Measurements from ENCODE around the gene PCDHGA1. TPM values are rescaled to one million over a fixed set of nuclear protein-coding genes. Genes with fewer than 3 reads are reported as not detected.

PCDHGA1 gene
- polyA plus RNA-seq, 1 donor (not counting 4 experiments of a cell fraction or from before 2014, with no cell fraction given) = 0.09 TPM

GRCh38 chr5:141522301-141522700 lies 192.0 kb downstream of the PCDHGA1 start:
- TF ChIP-seq EZH2 (IDR thresholded peaks at IDR 0.05; ENCODE audit: low read length) = no peak
- TF ChIP-seq, protein P1, sequence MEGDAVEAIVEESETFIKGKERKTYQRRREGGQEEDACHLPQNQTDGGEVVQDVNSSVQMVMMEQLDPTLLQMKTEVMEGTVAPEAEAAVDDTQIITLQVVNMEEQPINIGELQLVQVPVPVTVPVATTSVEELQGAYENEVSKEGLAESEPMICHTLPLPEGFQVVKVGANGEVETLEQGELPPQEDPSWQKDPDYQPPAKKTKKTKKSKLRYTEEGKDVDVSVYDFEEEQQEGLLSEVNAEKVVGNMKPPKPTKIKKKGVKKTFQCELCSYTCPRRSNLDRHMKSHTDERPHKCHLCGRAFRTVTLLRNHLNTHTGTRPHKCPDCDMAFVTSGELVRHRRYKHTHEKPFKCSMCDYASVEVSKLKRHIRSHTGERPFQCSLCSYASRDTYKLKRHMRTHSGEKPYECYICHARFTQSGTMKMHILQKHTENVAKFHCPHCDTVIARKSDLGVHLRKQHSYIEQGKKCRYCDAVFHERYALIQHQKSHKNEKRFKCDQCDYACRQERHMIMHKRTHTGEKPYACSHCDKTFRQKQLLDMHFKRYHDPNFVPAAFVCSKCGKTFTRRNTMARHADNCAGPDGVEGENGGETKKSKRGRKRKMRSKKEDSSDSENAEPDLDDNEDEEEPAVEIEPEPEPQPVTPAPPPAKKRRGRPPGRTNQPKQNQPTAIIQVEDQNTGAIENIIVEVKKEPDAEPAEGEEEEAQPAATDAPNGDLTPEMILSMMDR (optimal IDR thresholded peaks at IDR 0.05 in 1 of 3, IDR thresholded peaks at IDR 0.05 in 1 of 3, conservative IDR thresholded peaks at IDR 0.05 in 1 of 3; ENCODE audit: extremely low read depth in 1 of 3, insufficient read depth in 2 of 3, low read length in 3 of 3) = no peak
- Histone ChIP-seq H2AFZ (ENCODE audit: control insufficient read depth, low read length) (no peak overlapping the region), H3K9me3 (ENCODE audit: control insufficient read depth, low read depth, low read length) (no peaks in the 10 kb centered on the region), H3K27me3 (ENCODE audit: control insufficient read depth, extremely low read depth, insufficient read depth, low read length) (no peaks in the 10 kb centered on the region), H3K4me2 (ENCODE audit: control insufficient read depth, extremely low read depth, insufficient read depth, low read depth, low read length) (peak overlapping the region; percentile 9), H4K20me1 (ENCODE audit: control insufficient read depth, extremely low read depth, insufficient read depth, low read length) (no peaks in the 10 kb centered on the region), H3K9me1 (ENCODE audit: control insufficient read depth, extremely low read depth, insufficient read depth, low read length) (no peaks in the 10 kb centered on the region), H3K9ac (ENCODE audit: control insufficient read depth, extremely low read depth, insufficient read depth, low read length) (peak overlapping the region; percentile 65), H3K4me3 (ENCODE audit: control insufficient read depth in 2 of 3, extremely low read depth in 1 of 3, insufficient read depth in 2 of 3, low read depth in 1 of 3, low read length in 3 of 3) (no peak overlapping the region), H3K36me3 (ENCODE audit: control insufficient read depth in 2 of 2, extremely low read depth in 1 of 2, insufficient read depth in 2 of 2, low read length in 2 of 2) (peaks cover 23 to 56% of the 10 kb centered on the region in 2 experiments), H3K27ac (ENCODE audit: control insufficient read depth, insufficient read depth, low read length) (peak overlapping the region; percentile 88), H3K79me2 (ENCODE audit: control insufficient read depth, insufficient read depth, low read length) (no peaks in the 10 kb centered on the region), H3K4me1 (ENCODE audit: control insufficient read depth, extremely low read depth, insufficient read depth, low read length) (peaks cover 51% of the 10 kb centered on the region)
- DNase-seq (ENCODE audit: low read depth, low spot score) (no peak), FAIRE-seq (no peak)
- dilution Hi-C loops (cut with MboI; ENCODE audit: extremely low pct_ligation_motif_present, low sequenced_read_pairs) = no loop called here

DNA sequence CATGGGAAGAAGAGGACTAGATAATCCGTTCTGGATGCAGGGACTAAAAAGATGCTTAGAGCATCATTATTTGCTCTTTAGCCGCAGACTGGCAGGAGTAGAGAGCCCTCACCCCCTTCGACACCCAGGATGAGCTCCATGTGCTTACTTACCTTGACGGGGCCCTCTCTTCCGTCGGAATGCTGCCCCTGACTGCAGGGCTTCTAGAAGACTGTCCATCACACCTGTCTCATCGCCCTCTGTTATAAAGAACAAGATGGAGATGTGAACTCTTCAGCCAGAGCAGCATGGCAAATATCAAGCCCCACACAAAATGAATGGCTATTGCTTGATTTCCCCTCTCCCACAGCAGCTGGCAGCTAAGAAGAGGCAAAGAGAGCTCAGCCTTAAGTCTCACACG lies 193.7 kb downstream of the PCDHGA1 start:
- Histone ChIP-seq H3K4me2 (ENCODE audit: control insufficient read depth, extremely low read depth, insufficient read depth, low read depth, low read length) (no peak overlapping the region), H3K4me1 (ENCODE audit: control insufficient read depth, extremely low read depth, insufficient read depth, low read length) (peaks cover 51% of the 10 kb centered on the region), H3K36me3 (ENCODE audit: control insufficient read depth in 2 of 2, extremely low read depth in 1 of 2, insufficient read depth in 2 of 2, low read length in 2 of 2) (peaks cover 18 to 57% of the 10 kb centered on the region in 2 experiments), H3K27me3 (ENCODE audit: control insufficient read depth, extremely low read depth, insufficient read depth, low read length) (no peaks in the 10 kb centered on the region), H4K20me1 (ENCODE audit: control insufficient read depth, extremely low read depth, insufficient read depth, low read length) (no peaks in the 10 kb centered on the region), H2AFZ (ENCODE audit: control insufficient read depth, low read length) (no peak overlapping the region), H3K9me3 (ENCODE audit: control insufficient read depth, low read depth, low read length) (no peaks in the 10 kb centered on the region), H3K4me3 (ENCODE audit: control insufficient read depth in 2 of 3, extremely low read depth in 1 of 3, insufficient read depth in 2 of 3, low read depth in 1 of 3, low read length in 3 of 3) (no peak overlapping the region), H3K9ac (ENCODE audit: control insufficient read depth, extremely low read depth, insufficient read depth, low read length) (no peak overlapping the region), H3K79me2 (ENCODE audit: control insufficient read depth, insufficient read depth, low read length) (no peaks in the 10 kb centered on the region), H3K9me1 (ENCODE audit: control insufficient read depth, extremely low read depth, insufficient read depth, low read length) (no peaks in the 10 kb centered on the region), H3K27ac (ENCODE audit: control insufficient read depth, insufficient read depth, low read length) (peak overlapping the region; percentile 40)
- DNase-seq (ENCODE audit: low read depth, low spot score) (no peak), FAIRE-seq (no peak)
- dilution Hi-C loops (cut with MboI; ENCODE audit: extremely low pct_ligation_motif_present, low sequenced_read_pairs) = no loop called here
- TF ChIP-seq, protein P1 (optimal IDR thresholded peaks at IDR 0.05 in 1 of 3, IDR thresholded peaks at IDR 0.05 in 1 of 3, conservative IDR thresholded peaks at IDR 0.05 in 1 of 3; ENCODE audit: extremely low read depth in 1 of 3, insufficient read depth in 2 of 3, low read length in 3 of 3) = no peak
- TF ChIP-seq EZH2 (IDR thresholded peaks at IDR 0.05; ENCODE audit: low read length) = no peak

All from keratinocyte (primary cell).